Cerebellar cortex (tissue), 1 donor: ENCODE measurements around the gene DEFB112.

ENCODE experiments used
- DNase-seq: peaks from one replicate; pipeline ENCODE4 v3.0.0-alpha.2; 2015; ENCODE audit warnings: low spot score

Gene DEFB112, protein sequence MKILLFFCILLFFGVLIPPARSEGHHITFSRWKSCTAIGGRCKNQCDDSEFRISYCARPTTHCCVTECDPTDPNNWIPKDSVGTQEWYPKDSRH

DNA sequence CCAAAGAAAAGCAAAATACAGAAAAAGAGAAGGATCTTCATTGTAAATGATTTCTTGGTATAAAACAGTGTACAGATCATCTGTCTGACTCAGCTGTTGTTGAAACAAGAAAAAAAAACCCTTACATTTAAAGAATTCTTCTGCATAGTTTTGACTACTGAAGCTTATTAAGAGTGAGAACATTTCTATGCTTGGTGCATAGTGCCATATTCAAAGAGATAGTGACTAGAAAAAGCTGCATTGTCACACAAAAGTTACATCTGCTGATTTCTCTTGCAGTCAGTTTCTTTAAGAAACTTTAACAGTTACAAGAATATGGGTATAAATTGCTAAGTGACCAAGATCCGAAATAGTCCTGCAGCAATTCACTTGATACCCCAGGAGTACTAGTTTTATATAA lies at the start of gene DEFB112:
Gene DEFB112 (minus strand): TSS at position 101 of the 400 bp plus-strand sequence. CDS start 60 bp downstream, at position 41.
- no peak for DNase-seq

GRCh38 chr6:50098641-50098993 lies 48.9 kb upstream of the DEFB112 start:
- DNase-seq, result no peak

DNA sequence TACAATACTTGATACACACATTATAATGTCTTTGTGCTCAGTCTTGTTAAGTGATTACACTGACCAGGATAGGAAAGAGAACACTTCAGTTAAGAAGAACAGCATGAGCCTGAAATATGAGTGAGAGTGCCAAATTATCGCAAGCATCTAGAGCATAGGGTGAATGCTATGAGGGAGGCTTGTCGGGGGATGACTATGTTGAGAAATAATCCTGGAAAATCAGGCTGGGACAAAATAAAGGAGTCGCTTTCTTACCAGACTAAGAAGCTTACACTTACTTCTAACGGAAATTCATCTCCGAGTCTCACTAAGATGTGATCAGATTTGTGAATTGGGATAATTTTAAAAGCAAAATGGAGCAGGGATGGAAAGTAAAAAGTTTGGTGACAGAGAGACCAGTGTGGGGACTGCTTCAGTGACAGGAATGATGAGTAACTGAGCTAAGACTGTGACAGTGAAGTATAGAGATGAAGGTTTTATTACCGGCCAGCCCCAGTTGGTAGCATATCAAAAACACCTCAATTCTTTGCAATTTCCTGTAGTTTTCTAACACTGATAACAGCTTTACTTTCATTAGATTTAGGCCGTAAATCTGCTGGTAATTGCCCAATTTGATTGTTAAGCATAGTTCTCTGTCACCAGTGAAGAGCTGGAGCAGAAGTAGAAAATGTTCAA lies 48.4 kb upstream of the DEFB112 start:
- no peak for DNase-seq

GRCh38 chr6:50096296-50096695 lies 46.6 kb upstream of the DEFB112 start:
- no peak for DNase-seq

GRCh38 chr6:50093938-50094272 lies 44.2 kb upstream of the DEFB112 start:
- DNase-seq, result no peak

DNA sequence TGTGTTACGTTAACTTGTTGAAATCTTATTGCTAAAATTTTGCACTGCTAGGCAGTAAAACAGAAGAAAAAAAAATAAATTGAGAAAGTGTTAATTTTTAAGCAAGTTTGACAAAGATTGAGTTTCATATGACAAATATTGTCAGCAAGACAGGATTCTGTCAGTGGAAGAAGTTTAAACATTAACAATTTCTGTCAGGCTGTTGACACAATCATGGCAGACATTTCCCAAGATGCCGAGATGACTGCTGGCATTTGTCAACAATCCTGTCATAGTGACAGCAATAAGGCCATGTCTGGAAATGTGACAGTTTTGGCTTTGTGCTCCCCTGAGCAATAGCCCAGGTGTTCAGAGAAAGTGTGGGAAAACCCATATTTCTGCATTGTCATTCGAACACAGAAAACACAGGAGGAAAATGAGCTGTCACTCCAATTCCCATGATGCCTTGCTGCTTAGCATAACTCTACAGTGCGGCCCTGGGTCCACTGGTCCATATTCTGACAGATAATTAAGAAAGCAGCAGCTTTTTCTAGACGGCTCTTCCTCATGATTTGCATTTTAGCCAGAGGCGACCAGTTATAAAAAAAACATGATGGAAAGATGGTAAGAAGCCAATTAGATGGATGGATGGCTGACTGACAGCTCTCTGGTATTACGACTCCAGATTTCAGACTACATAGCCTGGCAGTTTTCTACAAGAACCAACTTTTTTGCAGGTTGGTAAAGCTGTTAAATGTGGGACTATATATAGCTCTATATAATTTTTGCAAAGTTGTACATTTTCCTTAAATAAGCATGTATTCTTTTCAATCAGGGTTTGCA lies 43.6 kb upstream of the DEFB112 start:
- no peak for DNase-seq

DNA sequence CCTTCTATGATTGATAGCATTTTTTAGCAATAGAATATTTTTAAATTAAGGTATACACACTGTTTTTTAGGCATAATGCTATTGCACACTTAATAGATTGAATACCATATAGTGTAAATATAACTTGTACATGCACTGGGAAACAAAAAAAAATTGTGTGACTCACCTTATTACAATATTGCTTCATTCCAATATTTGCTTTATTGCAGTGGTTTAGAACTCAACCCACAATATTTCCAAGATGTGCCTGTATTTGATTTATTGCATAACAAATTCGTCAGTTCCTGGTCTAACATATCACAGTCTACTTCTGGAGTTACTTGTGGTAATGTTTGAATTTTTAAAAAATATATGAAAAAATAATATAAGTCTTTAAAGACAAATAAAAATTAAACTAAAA lies 41.9 kb upstream of the DEFB112 start:
- no peak for DNase-seq

- DNase-seq, result no peak
These were observed 40.2 kb upstream of the DEFB112 start for GRCh38 chr6:50089911-50090310.

DNA sequence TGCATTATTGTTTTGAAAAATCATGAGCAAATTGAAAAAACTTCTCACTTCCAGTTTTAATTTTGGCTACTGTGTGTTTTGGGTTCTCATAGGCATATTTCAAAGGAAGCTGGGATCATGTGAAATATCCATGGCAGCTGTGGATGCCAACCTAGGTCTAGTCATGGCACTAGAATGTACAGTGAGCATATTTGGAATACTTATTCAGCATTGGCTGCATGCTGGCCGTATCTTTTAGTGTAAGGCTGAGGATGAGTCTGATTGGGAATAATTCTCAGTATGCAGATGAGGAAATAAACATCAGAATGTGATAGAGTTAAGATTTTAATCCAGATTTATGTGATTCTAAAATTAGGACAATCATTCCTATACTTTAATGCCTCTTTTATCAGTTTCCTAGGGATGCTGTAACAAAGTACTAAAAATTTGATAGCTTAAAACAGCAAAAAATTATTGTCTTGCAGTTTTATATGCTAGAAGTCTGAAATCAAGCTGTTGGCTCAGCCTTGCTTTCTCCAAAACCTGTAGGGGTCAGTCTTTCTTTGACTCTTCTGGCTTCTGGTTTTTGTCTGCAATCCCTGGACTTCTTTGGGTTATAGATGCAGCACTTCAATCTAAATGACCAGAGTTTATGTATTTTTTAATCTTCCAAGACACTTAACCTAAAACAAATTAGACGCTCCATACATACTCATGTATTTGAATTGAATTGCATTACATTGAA lies 37.7 kb upstream of the DEFB112 start:
- no peak for DNase-seq

DNA sequence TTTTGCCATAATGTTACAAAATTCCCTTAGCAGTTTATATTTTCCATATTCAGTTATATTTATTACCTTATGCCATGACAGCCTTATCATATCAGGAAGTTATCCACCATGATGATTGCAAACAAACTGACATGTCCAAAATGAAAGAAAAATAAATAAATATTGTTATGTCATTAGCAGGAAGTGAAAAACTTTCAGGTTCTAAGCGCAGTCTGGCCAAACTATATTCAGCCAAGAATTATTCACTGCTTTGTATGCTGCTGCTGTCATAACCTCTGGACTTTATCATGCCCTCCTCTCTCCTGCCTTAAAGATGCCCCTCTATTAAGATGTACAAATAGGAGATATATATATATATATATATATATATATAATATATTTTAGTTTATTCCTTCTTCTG lies 27.7 kb upstream of the DEFB112 start:
- no peak for DNase-seq

GRCh38 chr6:50076431-50076830 lies 26.7 kb upstream of the DEFB112 start:
- DNase-seq, result no peak

DNA sequence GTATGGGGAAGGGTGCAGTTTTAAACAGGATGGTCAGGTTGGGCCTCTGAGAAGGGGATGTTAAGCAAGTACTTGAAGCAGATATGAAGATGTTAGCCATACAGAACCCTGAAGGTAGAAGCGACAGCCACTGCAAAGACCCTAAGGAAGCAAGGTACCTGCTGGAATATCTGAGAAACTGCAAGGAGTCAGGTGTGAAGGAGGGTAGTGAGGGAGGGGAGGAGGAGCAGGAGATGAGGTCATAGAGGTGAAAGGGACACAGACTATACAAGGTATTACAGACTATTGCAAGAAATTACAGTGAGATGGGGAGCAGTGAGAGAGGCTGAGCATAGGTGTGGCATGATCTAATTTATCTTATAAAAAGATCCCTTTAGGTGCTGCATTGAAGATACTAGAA lies 22.2 kb upstream of the DEFB112 start:
- no peak for DNase-seq

- no peak for DNase-seq
These were observed 20.4 kb upstream of the DEFB112 start for GRCh38 chr6:50070101-50070500.

- DNase-seq, result no peak
These were observed 12.3 kb upstream of the DEFB112 start for GRCh38 chr6:50062051-50062450.

- no peak for DNase-seq
These were observed 6.5 kb upstream of the DEFB112 start for GRCh38 chr6:50056242-50056641.

- no peak for DNase-seq
These were observed 2.7 kb downstream of the DEFB112 start for GRCh38 chr6:50047026-50047425.

DNA sequence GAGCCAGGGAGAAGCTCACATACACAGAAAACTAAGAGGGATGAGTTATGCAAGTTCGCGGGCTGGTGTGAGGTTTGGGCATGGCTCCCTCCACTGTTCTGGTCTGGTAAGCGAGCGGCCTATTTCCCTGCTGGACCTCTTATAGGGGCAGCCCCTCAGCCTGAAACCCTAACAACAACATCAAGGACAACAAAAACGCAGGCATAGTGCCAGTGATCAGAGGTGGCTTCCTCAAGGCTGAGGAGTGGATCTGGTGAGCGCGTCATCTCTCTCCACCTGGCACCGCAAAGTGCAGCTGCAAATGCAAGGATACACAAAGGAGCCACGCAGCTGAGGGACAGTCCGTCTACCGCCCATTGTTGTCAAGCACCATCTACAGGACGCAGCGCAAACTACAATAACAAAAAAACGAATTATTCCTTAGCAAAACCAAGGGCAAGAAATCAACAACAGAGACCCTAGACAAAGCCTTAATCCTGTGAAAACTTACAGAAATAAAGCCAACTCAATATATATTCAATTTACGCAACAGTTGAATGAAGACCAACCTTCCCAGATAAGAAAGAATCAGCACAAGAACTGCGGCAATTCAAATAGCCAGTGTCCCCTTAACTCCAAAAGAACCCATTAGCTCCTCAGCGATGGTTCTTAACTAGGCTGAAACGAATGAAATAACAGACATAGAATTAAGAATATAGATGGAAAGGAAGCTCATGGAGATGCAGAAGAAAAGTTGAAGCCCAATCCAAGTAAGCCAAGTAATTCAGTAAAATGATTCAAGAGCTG lies 18.8 kb downstream of the DEFB112 start:
- no peak for DNase-seq

GRCh38 chr6:50030350-50030749 lies 19.4 kb downstream of the DEFB112 start:
- no peak for DNase-seq

- no peak for DNase-seq
These were observed 24.5 kb downstream of the DEFB112 start for GRCh38 chr6:50025258-50025657.

DNA sequence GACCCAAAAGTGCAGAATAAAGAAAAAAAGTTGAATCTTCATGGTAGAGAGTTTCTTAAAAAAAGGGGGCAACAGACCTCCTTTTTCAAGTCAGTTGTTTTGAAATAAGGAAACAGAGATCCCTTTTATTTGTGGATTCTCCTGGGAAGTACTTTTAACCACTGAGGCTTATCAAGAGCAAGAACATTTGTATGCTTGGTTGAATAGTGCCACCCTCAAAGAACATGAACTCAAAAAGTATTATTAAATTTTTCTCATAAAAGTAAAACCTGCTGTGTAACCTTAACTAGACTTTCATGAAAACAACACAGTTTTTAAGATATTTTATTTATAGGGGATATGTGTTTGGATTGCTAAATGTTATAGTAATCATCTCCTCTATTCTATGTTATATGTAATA lies 27.8 kb downstream of the DEFB112 start, which contains the start of gene DEFB110:
Gene DEFB110 (minus strand): TSS at position 101 of the 400 bp plus-strand sequence. CDS start 59 bp downstream, at position 42.
- DNase-seq, result no peak

DNA sequence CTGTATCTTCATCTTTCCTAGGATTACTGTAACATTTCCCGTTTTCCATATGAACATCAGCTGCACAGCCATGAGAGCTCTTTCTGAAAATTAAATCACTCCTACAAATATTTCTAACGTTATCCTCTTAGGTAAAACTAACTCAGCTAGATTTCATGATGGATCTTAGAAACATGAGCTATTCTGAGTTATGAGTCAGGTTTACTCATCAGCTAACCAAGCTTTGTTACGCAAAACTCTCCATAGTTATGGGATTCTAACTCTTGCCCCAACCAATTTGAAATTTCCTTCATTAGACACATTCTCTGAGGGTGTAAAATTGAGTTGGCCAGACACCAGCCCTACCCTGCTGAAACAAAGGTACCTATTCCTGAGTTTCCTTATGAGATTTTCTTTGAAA lies 41.9 kb downstream of the DEFB112 start:
- DNase-seq, result no peak

GRCh38 chr6:50003139-50003538 lies 46.6 kb downstream of the DEFB112 start:
- no peak for DNase-seq
